Lower leg skin (tissue), 3 donors: ENCODE measurements around the gene TBC1D2.

Source experiments
- POLR2A ChIP-seq, 2 donors: fragments of 450-650 bp; IDR thresholded peaks; one replicate each; pipeline ENCODE4 v1.6.1; 2016 to 2017; ENCODE audit warnings: antibody characterized with exemption in 2 of 2, mild to moderate bottlenecking in 1 of 2, moderate library complexity in 1 of 2
- TF ChIP-seq, protein P1 (sequence below), 3 donors: fragments of 450-650 bp; IDR thresholded peaks; one replicate each; pipeline ENCODE4 v1.5.1; 2016; ENCODE audit warnings: antibody characterized with exemption in 3 of 3, mild to moderate bottlenecking in 3 of 3, moderate library complexity in 2 of 3

DNA sequence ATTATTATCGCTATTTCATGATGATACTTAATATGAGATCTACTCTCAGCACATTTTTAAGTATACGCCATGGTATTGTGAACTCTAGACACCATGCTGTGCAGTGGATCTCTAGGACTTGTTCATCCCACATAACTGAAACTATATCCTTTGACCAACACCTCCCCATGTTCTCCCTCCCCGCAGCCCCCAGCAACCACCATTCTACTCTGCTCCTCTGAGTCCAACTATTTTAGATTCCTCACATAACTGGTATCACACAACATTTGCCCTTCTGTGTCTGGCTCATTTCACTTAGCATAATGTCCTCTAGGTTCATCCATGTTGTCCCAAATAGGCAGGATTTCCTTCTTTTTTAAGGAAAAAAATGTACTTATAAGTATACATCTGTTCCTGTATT is 6.6 kb upstream of the TBC1D2 start:
- TF ChIP-seq, protein P1, sequence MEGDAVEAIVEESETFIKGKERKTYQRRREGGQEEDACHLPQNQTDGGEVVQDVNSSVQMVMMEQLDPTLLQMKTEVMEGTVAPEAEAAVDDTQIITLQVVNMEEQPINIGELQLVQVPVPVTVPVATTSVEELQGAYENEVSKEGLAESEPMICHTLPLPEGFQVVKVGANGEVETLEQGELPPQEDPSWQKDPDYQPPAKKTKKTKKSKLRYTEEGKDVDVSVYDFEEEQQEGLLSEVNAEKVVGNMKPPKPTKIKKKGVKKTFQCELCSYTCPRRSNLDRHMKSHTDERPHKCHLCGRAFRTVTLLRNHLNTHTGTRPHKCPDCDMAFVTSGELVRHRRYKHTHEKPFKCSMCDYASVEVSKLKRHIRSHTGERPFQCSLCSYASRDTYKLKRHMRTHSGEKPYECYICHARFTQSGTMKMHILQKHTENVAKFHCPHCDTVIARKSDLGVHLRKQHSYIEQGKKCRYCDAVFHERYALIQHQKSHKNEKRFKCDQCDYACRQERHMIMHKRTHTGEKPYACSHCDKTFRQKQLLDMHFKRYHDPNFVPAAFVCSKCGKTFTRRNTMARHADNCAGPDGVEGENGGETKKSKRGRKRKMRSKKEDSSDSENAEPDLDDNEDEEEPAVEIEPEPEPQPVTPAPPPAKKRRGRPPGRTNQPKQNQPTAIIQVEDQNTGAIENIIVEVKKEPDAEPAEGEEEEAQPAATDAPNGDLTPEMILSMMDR (IDR thresholded peaks at IDR 0.05), result no peak
- no peak for TF ChIP-seq POLR2A (IDR thresholded peaks at IDR 0.05)
